GM19025 (cell line): ENCODE data around the gene TMED9.
"Not testable (repeated sequence)": the region's sequence is repeated elsewhere in the genome, so short reads cannot be mapped to it uniquely, and the experiment has no call there.

ENCODE experiments used
- ATAC-seq: cut with Tn5 transposase; IDR thresholded peaks from one replicate; pipeline ENCODE4 v1.9.1; 2021; ENCODE audit warnings: mild to moderate bottlenecking, low read depth, moderate library complexity; ENCODE audit not compliant: unreplicated experiment

TMED9 gene

GRCh38 chr5:177605078-177605477 is 13.1 kb downstream of the TMED9 start:
- no peak for ATAC-seq

- ATAC-seq, result no peak
Observed at GRCh38 chr5:177605667-177606066, 13.7 kb downstream of the TMED9 start.

GRCh38 chr5:177606071-177607051 is 14.4 kb downstream of the TMED9 start:
- ATAC-seq, result no peak

- no peak for ATAC-seq
Observed at GRCh38 chr5:177607115-177607451, 15.1 kb downstream of the TMED9 start.

GRCh38 chr5:177607452-177608192 is 15.6 kb downstream of the TMED9 start:
- no peak for ATAC-seq

- no peak for ATAC-seq
Observed at GRCh38 chr5:177608243-177609075, 16.5 kb downstream of the TMED9 start.

GRCh38 chr5:177609076-177610059 is 17.4 kb downstream of the TMED9 start:
- no peak for ATAC-seq

- no peak for ATAC-seq
Observed at GRCh38 chr5:177610131-177610769, 18.2 kb downstream of the TMED9 start.

GRCh38 chr5:177610770-177611445 is 18.9 kb downstream of the TMED9 start:
- no peak for ATAC-seq

- ATAC-seq, result no peak
Observed at GRCh38 chr5:177611446-177612214, 19.6 kb downstream of the TMED9 start.

- no peak for ATAC-seq
Observed at GRCh38 chr5:177612215-177612673, 20.2 kb downstream of the TMED9 start.

- no peak for ATAC-seq
Observed at GRCh38 chr5:177620560-177620959, 28.6 kb downstream of the TMED9 start.

GRCh38 chr5:177624172-177624571 is 32.2 kb downstream of the TMED9 start:
- not testable (repeated sequence) for ATAC-seq

GRCh38 chr5:177630186-177630585 is 38.2 kb downstream of the TMED9 start:
- ATAC-seq, result not testable (repeated sequence)

- not testable (repeated sequence) for ATAC-seq
Observed at GRCh38 chr5:177634912-177635311, 42.9 kb downstream of the TMED9 start.

GRCh38 chr5:177645462-177645861 is 53.5 kb downstream of the TMED9 start:
- not testable (repeated sequence) for ATAC-seq
